Measurements from ENCODE around the gene PTBP1. TPM values are rescaled to one million over a fixed set of nuclear protein-coding genes. Genes with fewer than 3 reads are reported as not detected.
"Not testable (repeated sequence)": the region's sequence is repeated elsewhere in the genome, so short reads cannot be mapped to it uniquely, and the experiment has no call there.

PTBP1 gene
- polyA plus RNA-seq, 1 donor from 2014 or later = 163 TPM

DNA sequence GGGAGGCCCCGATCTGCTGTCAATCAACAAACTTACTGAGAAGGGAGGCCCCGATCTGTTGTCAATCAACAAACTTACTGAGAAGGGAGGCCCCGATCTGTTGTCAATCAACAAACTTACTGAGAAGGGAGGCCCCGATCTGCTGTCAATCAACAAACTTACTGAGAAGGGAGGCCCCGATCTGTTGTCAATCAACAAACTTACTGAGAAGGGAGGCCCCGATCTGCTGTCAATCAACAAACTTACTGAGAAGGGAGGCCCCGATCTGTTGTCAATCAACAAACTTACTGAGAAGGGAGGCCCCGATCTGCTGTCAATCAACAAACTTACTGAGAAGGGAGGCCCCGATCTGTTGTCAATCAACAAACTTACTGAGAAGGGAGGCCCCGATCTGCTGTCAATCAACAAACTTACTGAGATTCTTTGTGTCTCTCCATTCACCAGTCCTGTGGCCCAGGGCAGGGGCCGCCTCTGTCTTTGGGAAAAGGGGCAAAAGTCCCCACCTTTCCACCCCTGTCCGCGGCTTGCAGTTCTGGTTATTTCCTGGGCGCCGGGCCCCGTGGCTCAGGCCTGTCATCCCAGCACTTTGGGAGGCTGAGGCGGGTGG, 56.5 kb downstream of the PTBP1 start:
- H3K4me1 Mint-ChIP-seq, H3K9me3 Mint-ChIP-seq, H3K4me3 Mint-ChIP-seq, H3K36me3 Mint-ChIP-seq: not testable (repeated sequence)
- H3K27ac Mint-ChIP-seq = peak overlapping the region in 1 of 3 donors; percentile 32
- H3K27me3 Mint-ChIP-seq = peaks cover 14% of the 10 kb centered on the region

DNA sequence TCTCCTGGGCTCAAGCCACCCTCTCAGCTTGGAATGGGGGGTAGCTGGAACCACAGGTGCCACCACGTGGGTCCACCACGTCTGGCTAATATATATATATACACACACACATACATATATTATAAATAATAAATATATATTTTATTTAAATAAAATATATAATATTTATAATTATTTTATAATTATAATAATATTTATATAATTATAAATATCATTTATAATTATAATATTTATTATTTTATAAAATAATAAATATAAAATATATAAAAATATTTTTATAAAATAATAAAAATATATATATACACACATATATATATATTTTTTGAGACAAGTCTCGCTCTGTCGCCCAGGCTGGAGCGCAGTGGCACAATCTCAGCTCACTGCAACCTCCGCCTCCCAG, 57.3 kb downstream of the PTBP1 start:
- Mint-ChIP-seq H3K27ac (no peak overlapping the region), H3K4me1 (peaks cover 0 to 5% (median 0%) of the 10 kb centered on the region in 3 donors), H3K4me3 (no peak overlapping the region), H3K9me3 (peaks cover 0 to 2% (median 0%) of the 10 kb centered on the region in 3 donors), H3K36me3 (no peaks in the 10 kb centered on the region), H3K27me3 (peaks cover 10% of the 10 kb centered on the region)

- no peaks in the 10 kb centered on the region for H3K36me3 Mint-ChIP-seq
Observed at GRCh38 chr19:855142-855541, 57.9 kb downstream of the PTBP1 start.

GRCh38 chr19:855566-856120, 58.4 kb downstream of the PTBP1 start:
- Mint-ChIP-seq H3K9me3 (peaks cover 0 to 2% (median 0%) of the 10 kb centered on the region in 3 donors), H3K27me3 (peaks cover 10% of the 10 kb centered on the region), H3K27ac (no peak overlapping the region), H3K36me3 (no peaks in the 10 kb centered on the region), H3K4me1 (peaks cover 0 to 5% (median 0%) of the 10 kb centered on the region in 3 donors), H3K4me3 (no peak overlapping the region)

More at GRCh38 chr19:855142-855541, 57.9 kb downstream of the PTBP1 start:
- Mint-ChIP-seq H3K4me1 (peaks cover 0 to 5% (median 0%) of the 10 kb centered on the region in 3 donors), H3K27me3 (peaks cover 10% of the 10 kb centered on the region), H3K27ac (peak overlapping the region in 1 of 3 donors; percentile 53), H3K9me3 (peaks cover 0 to 2% (median 0%) of the 10 kb centered on the region in 3 donors), H3K4me3 (no peak overlapping the region)

- Mint-ChIP-seq H3K9me3 (peaks cover 0 to 2% (median 0%) of the 10 kb centered on the region in 3 donors), H3K36me3 (no peaks in the 10 kb centered on the region), H3K4me1 (peaks cover 3 to 5% (median 4%) of the 10 kb centered on the region in 3 donors), H3K27me3 (peaks cover 2% of the 10 kb centered on the region), H3K4me3 (peak overlapping the region in 1 of 4 donors; percentile 12), H3K27ac (peak overlapping the region in 1 of 3 donors; percentile 68)
Observed at GRCh38 chr19:858284-858683, 61.0 kb downstream of the PTBP1 start.

DNA sequence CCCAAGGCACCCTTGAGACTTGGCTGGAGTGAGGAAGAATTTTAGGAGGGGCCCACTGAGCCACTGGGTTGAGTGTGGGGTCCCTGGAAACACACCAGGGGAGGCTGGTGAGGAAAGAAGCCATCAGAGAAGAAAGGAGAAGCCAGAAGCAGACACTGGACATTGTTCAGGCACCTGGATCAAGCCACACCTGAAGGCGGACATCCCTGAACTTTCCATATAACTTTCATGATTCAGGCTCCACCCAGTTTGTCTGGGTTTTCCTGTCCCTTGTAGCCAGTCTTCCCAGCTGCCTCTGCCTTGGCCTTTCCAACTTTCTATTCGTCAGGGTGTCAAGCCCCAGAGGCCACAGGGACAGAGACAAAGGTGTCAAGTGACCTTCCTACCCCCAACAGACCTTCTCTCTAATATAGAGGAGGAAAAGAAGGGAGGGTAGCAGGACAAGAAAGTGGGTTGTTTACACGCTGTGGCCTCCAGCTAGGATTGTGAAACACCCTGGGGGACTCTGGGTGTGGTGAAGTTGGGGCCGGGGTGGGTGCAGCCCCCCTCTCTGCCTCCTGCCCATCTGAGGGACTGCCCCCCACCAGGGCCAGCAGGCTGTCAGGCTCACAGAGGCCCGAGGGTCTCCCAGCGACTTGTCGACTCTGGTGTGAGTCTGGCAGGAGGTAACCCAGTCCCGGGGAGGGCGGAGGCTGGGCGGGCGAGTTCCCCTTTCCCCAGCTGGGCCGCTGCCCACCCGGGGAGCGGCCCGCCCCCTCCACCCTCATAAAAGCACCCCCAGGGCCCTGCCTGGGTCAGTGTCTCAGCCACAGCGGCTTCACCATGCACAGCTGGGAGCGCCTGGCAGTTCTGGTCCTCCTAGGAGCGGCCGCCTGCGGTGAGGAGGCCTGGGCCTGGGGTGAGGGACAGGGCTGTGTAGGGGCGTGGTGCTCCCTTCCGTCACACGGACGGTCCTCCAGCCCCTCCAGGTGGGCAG, 61.9 kb downstream of the PTBP1 start, which contains the start of gene CFD:
TSS of gene CFD (plus strand) at position 797 of the 976 bp plus-strand sequence. CDS start at position 823, 26 bp downstream.
- H3K36me3 Mint-ChIP-seq = no peaks in the 10 kb centered on the region
- peaks cover 0 to 2% (median 0%) of the 10 kb centered on the region in 3 donors for H3K9me3 Mint-ChIP-seq
- peak within 1 kb of the TSS in 1 of 3 donors; percentile 68 for H3K27ac Mint-ChIP-seq
- peaks cover 6 to 11% (median 9%) of the 10 kb centered on the region in 3 donors for H3K4me1 Mint-ChIP-seq
- peak within 1 kb of the TSS; percentile 37 to 65 (median 54) for H3K4me3 Mint-ChIP-seq
- peaks cover 2% of the 10 kb centered on the region for H3K27me3 Mint-ChIP-seq

- Mint-ChIP-seq H3K27me3 (peaks cover 2% of the 10 kb centered on the region), H3K36me3 (no peaks in the 10 kb centered on the region), H3K9me3 (peaks cover 0 to 2% (median 0%) of the 10 kb centered on the region in 3 donors), H3K27ac (no peak overlapping the region), H3K4me3 (peak overlapping the region in 1 of 4 donors; percentile 17), H3K4me1 (peaks cover 8 to 15% (median 9%) of the 10 kb centered on the region in 3 donors)
Observed at GRCh38 chr19:861141-861755, 64.0 kb downstream of the PTBP1 start.

Other genes with a start within 250 kb of the PTBP1 start
- 287 TPM for gene BSG, start 224.9 kb upstream of the PTBP1 start, polyA plus RNA-seq
- not detected for gene HCN2, start 207.6 kb upstream of the PTBP1 start, polyA plus RNA-seq
- gene POLRMT, start 163.9 kb upstream of the PTBP1 start, polyA plus RNA-seq = 41.9 TPM
- gene FGF22, start 157.6 kb upstream of the PTBP1 start, polyA plus RNA-seq = not detected
- gene RNF126, start 134.2 kb upstream of the PTBP1 start, polyA plus RNA-seq = 108 TPM
- gene FSTL3, start 121.1 kb upstream of the PTBP1 start, polyA plus RNA-seq = 1.7 TPM
- not detected for gene PRSS57, start 102.0 kb upstream of the PTBP1 start, polyA plus RNA-seq
- gene PALM, start 88.5 kb upstream of the PTBP1 start, polyA plus RNA-seq = not detected
- gene MISP, start 46.3 kb upstream of the PTBP1 start, polyA plus RNA-seq = not detected
- not detected for gene PLPPR3, start 24.5 kb downstream of the PTBP1 start, polyA plus RNA-seq
- not detected for gene AZU1, start 30.4 kb downstream of the PTBP1 start, polyA plus RNA-seq
- not detected for gene PRTN3, start 43.5 kb downstream of the PTBP1 start, polyA plus RNA-seq
- not detected for gene ELANE, start 54.9 kb downstream of the PTBP1 start, polyA plus RNA-seq
- 6.3 TPM for gene CFD, start 62.2 kb downstream of the PTBP1 start, polyA plus RNA-seq
- gene MED16, start 95.7 kb downstream of the PTBP1 start, polyA plus RNA-seq = 138 TPM
- not detected for gene RNU6-9, start 96.0 kb downstream of the PTBP1 start, polyA plus RNA-seq
- gene R3HDM4, start 115.8 kb downstream of the PTBP1 start, polyA plus RNA-seq = 322 TPM
- 3.9 TPM for gene KISS1R, start 119.9 kb downstream of the PTBP1 start, polyA plus RNA-seq
- gene ARID3A, start 128.6 kb downstream of the PTBP1 start, polyA plus RNA-seq = 4.2 TPM
- 53.4 TPM for gene WDR18, start 186.9 kb downstream of the PTBP1 start, polyA plus RNA-seq
- gene GRIN3B, start 203.0 kb downstream of the PTBP1 start, polyA plus RNA-seq = not detected
- gene TMEM259, start 223.7 kb downstream of the PTBP1 start, polyA plus RNA-seq = 82.6 TPM
- not detected for gene RNU6-2, start 224.1 kb downstream of the PTBP1 start, polyA plus RNA-seq
- gene CNN2, start 229.2 kb downstream of the PTBP1 start, polyA plus RNA-seq = 596 TPM
- 21.4 TPM for gene ABCA7, start 242.7 kb downstream of the PTBP1 start, polyA plus RNA-seq

All from IgD-negative memory B cell (primary cell).